Endodermal cell (in vitro differentiated cells): ENCODE data around the gene LASP1. TPM values are rescaled to one million over a fixed set of nuclear protein-coding genes. Genes with fewer than 3 reads are reported as not detected.

Experiments used
- DNase-seq: peaks from one replicate; pipeline ENCODE4 v3.0.0-alpha.2; 2017
- H3K27ac ChIP-seq: 2 replicates; pipeline ENCODE4 v1.5.1; 2013; ENCODE audit warnings: mild to moderate bottlenecking, low read depth, low read length, moderate library complexity
- H3K27me3 ChIP-seq: 2 replicates; pipeline ENCODE4 v1.6.1; 2013; ENCODE audit warnings: mild to moderate bottlenecking, low read length, moderate library complexity; ENCODE audit not compliant: insufficient read depth, control insufficient read depth, poor library complexity, severe bottlenecking
- H3K36me3 ChIP-seq: 2 replicates; pipeline ENCODE4 v1.7.0; 2013; ENCODE audit warnings: mild to moderate bottlenecking, low read length, moderate library complexity; ENCODE audit not compliant: control insufficient read depth, insufficient read depth
- H3K4me1 ChIP-seq: one replicate; pipeline ENCODE4 v1.7.0; 2013; ENCODE audit warnings: low read length; ENCODE audit not compliant: control insufficient read depth, insufficient read depth
- H3K4me3 ChIP-seq: 2 replicates; pipeline ENCODE4 v1.5.1; 2013; ENCODE audit warnings: mild to moderate bottlenecking, low read length, moderate library complexity
- H3K9ac ChIP-seq: 2 replicates; pipeline ENCODE4 v1.6.1; 2013; ENCODE audit warnings: mild to moderate bottlenecking, low read length, moderate library complexity; ENCODE audit not compliant: poor library complexity, severe bottlenecking; ENCODE audit errors: extremely low read depth
- H3K9me3 ChIP-seq: 2 replicates; pipeline ENCODE4 v1.6.1; 2013; ENCODE audit warnings: mild to moderate bottlenecking, low read length, moderate library complexity; ENCODE audit not compliant: control insufficient read depth
- H3K27ac Mint-ChIP-seq: 2 replicates; pipeline ENCODE4 v1.8.0; 2020; ENCODE audit warnings: mixed read lengths
- H3K27me3 Mint-ChIP-seq: 2 replicates; pipeline ENCODE4 v1.8.0; 2021; ENCODE audit warnings: mild to moderate bottlenecking, mixed read lengths; ENCODE audit not compliant: insufficient read depth
- H3K36me3 Mint-ChIP-seq: 2 replicates; pipeline ENCODE4 v1.8.0; 2020; ENCODE audit warnings: low read depth, mixed read lengths
- H3K4me1 Mint-ChIP-seq: 2 replicates; pipeline ENCODE4 v1.8.0; 2020; ENCODE audit warnings: mixed read lengths
- H3K4me3 Mint-ChIP-seq: 2 replicates; pipeline ENCODE4 v1.8.0; 2020; ENCODE audit warnings: mild to moderate bottlenecking, moderate library complexity, mixed read lengths
- H3K9me3 Mint-ChIP-seq: 2 replicates; pipeline ENCODE4 v1.8.0; 2020; ENCODE audit warnings: mild to moderate bottlenecking, mixed read lengths
- CTCF ChIP-seq: fragments of 200-600 bp; sonication (generic); conservative IDR thresholded peaks from 2 replicates; pipeline ENCODE4 v1.5.0; 2021; ENCODE audit warnings: antibody characterized with exemption, mild to moderate bottlenecking
- WGBS, 2 experiments: methylation state at CpG; one replicate each; pipeline versions ENCODE4 v1.1.5 to v1.1.7; 2013; ENCODE audit warnings: missing lambda C conversion rate in 2 of 2, mixed read lengths in 1 of 2; ENCODE audit not compliant: insufficient coverage in 1 of 2, insufficient read length in 1 of 2; 5-methylcytosine and 5-hydroxymethylcytosine counted together
- total RNA-seq, 2 donors: library from RNA; stranded (reverse); fragmentation: NEBNext Ultra II Directional in 1 of 2; extraction: Animal tissue kit (Norgen Biotek cat#: 25700) in 1 of 2; gene quantifications; 2 replicates in 1 of 2; 3 replicates in 1 of 2; pipeline ENCODE4 v1.2.1, GENCODE V29; 2021

The LASP1 gene
- total RNA-seq, 2 donors from 2014 or later = 168 to 177 TPM

- Mint-ChIP-seq H3K4me3 (no peak overlapping the region), H3K36me3 (peaks cover 48% of the 10 kb centered on the region), H3K9me3 (no peaks in the 10 kb centered on the region), H3K27ac (no peak overlapping the region), H3K27me3 (no peaks in the 10 kb centered on the region), H3K4me1 (peaks cover 10% of the 10 kb centered on the region)
- H3K9ac ChIP-seq = no peak overlapping the region
- no peaks in the 10 kb centered on the region for H3K9me3 ChIP-seq
- H3K27ac ChIP-seq = no peak overlapping the region
- no peaks in the 10 kb centered on the region for H3K4me1 ChIP-seq
- 92 to 97% methylated on average over 3 to 10 of the region's 10 CpGs for WGBS, 2 experiments
- H3K36me3 ChIP-seq = peaks cover 75% of the 10 kb centered on the region
- no peak overlapping the region for H3K4me3 ChIP-seq
- H3K27me3 ChIP-seq = no peaks in the 10 kb centered on the region
- no peak for TF ChIP-seq CTCF
- DNase-seq = no peak
Observed at GRCh38 chr17:38905375-38905774, 35.5 kb downstream of the LASP1 start.

- Histone ChIP-seq H3K27me3 (no peaks in the 10 kb centered on the region), H3K27ac (peak overlapping the region; percentile 8)
- H3K27ac Mint-ChIP-seq = no peak overlapping the region
Observed at GRCh38 chr17:38906460-38907228, 36.8 kb downstream of the LASP1 start.

GRCh38 chr17:38907930-38908675, 38.2 kb downstream of the LASP1 start:
- no peaks in the 10 kb centered on the region for H3K27me3 Mint-ChIP-seq
- 84 to 90% methylated on average over 2 to 15 of the region's 15 CpGs for WGBS, 2 experiments
- no peak overlapping the region for H3K4me3 Mint-ChIP-seq
- Histone ChIP-seq H3K27me3 (no peaks in the 10 kb centered on the region), H3K27ac (no peak overlapping the region), H3K9me3 (no peaks in the 10 kb centered on the region), H3K9ac (no peak overlapping the region), H3K4me3 (no peak overlapping the region), H3K4me1 (no peaks in the 10 kb centered on the region), H3K36me3 (peaks cover 74% of the 10 kb centered on the region)
- no peak overlapping the region for H3K27ac Mint-ChIP-seq
- peak; percentile 46 for DNase-seq
- no peak for TF ChIP-seq CTCF
- peaks cover 53% of the 10 kb centered on the region for H3K36me3 Mint-ChIP-seq
- H3K4me1 Mint-ChIP-seq = no peaks in the 10 kb centered on the region
- no peaks in the 10 kb centered on the region for H3K9me3 Mint-ChIP-seq

More at GRCh38 chr17:38906460-38907228, 36.8 kb downstream of the LASP1 start:
- Histone ChIP-seq H3K4me3 (no peak overlapping the region), H3K9ac (no peak overlapping the region), H3K9me3 (no peaks in the 10 kb centered on the region), H3K4me1 (no peaks in the 10 kb centered on the region), H3K36me3 (peaks cover 77% of the 10 kb centered on the region)
- Mint-ChIP-seq H3K4me3 (no peak overlapping the region), H3K36me3 (peaks cover 54% of the 10 kb centered on the region), H3K27me3 (no peaks in the 10 kb centered on the region), H3K9me3 (no peaks in the 10 kb centered on the region), H3K4me1 (no peaks in the 10 kb centered on the region)
- 94 to 98% methylated on average over 5 to 6 of the region's 7 CpGs for WGBS, 2 experiments
- peak; percentile 53 for DNase-seq
- TF ChIP-seq CTCF = no peak
